OCI-LY1 (cell line): ENCODE results near the gene ITGB3.
"Not testable (repeated sequence)": the region's sequence is repeated elsewhere in the genome, so short reads cannot be mapped to it uniquely, and the experiment has no call there.

Experiments used
- H2AFZ ChIP-seq: fragments of 200-600 bp; sonication (generic), shearing (Covaris generic); 2 replicates; pipeline ENCODE4 v1.6.0; 2014; ENCODE audit warnings: antibody characterized with exemption, mild to moderate bottlenecking, low read length
- H3F3A ChIP-seq: fragments of 200-600 bp; sonication (generic), shearing (Covaris generic); 2 replicates; pipeline ENCODE4 v1.6.0; 2014; ENCODE audit warnings: mild to moderate bottlenecking, antibody characterized with exemption, low read length, moderate library complexity; ENCODE audit not compliant: insufficient read depth
- H3K27ac ChIP-seq: fragments of 200-600 bp; sonication (generic); 2 replicates; pipeline ENCODE4 v1.5.1; 2014; ENCODE audit warnings: low read length, mixed run types, mild to moderate bottlenecking, low read depth; ENCODE audit not compliant: poor library complexity, severe bottlenecking
- H3K27me3 ChIP-seq: fragments of 200-600 bp; sonication (generic); 2 replicates; pipeline ENCODE4 v1.6.0; 2014; ENCODE audit warnings: antibody characterized with exemption, mild to moderate bottlenecking, low read length, moderate library complexity; ENCODE audit not compliant: insufficient read depth
- H3K36me3 ChIP-seq: fragments of 200-600 bp; sonication (generic); 2 replicates; pipeline ENCODE4 v1.6.1; 2014; ENCODE audit warnings: mild to moderate bottlenecking, antibody characterized with exemption, low read length, moderate library complexity, mixed read lengths; ENCODE audit not compliant: insufficient read depth
- H3K4me1 ChIP-seq: fragments of 200-600 bp; sonication (generic); 2 replicates; pipeline ENCODE4 v1.5.1; 2014; ENCODE audit warnings: mild to moderate bottlenecking, low read length, moderate library complexity; ENCODE audit not compliant: insufficient read depth, severe bottlenecking
- H3K4me2 ChIP-seq: fragments of 200-600 bp; sonication (generic), shearing (Covaris generic); 2 replicates; pipeline ENCODE4 v1.6.1; 2014; ENCODE audit warnings: low read length
- H3K4me3 ChIP-seq: fragments of 200-600 bp; sonication (generic); 2 replicates; pipeline ENCODE4 v1.5.1; 2014; ENCODE audit warnings: low read length, low read depth, mild to moderate bottlenecking, mixed read lengths; ENCODE audit not compliant: poor library complexity, severe bottlenecking
- H3K79me2 ChIP-seq: fragments of 200-600 bp; shearing (Covaris generic); 2 replicates; pipeline ENCODE4 v1.6.1; 2016; ENCODE audit warnings: mixed run types, low read length, mixed read lengths; ENCODE audit not compliant: insufficient read depth
- H3K9ac ChIP-seq: fragments of 200-600 bp; sonication (generic), shearing (Covaris generic); 2 replicates; pipeline ENCODE4 v1.6.1; 2014; ENCODE audit warnings: mild to moderate bottlenecking, low read length, mixed read lengths
- H3K9me2 ChIP-seq: fragments of 200-600 bp; sonication (generic), shearing (Covaris generic); 2 replicates; pipeline ENCODE4 v1.6.1; 2014; ENCODE audit warnings: low read depth, mild to moderate bottlenecking, low read length, mixed read lengths
- H3K9me3 ChIP-seq: fragments of 200-600 bp; shearing (Covaris generic); 2 replicates; pipeline ENCODE4 v1.6.1; 2014; ENCODE audit warnings: low read length, mixed read lengths
- H4K20me1 ChIP-seq: fragments of 200-600 bp; sonication (generic), shearing (Covaris generic); 2 replicates; pipeline ENCODE4 v1.6.0; 2016; ENCODE audit warnings: mild to moderate bottlenecking, low read length; ENCODE audit not compliant: insufficient read depth
- CTCF ChIP-seq: fragments of 200-600 bp; sonication (generic), shearing (Covaris generic); IDR thresholded peaks from 2 replicates; pipeline ENCODE4 v1.5.1; 2017; ENCODE audit warnings: mild to moderate bottlenecking, antibody characterized with exemption, low read length, moderate library complexity, mixed read lengths
- EZH2 ChIP-seq: fragments of 200-600 bp; sonication (generic), shearing (Covaris generic); IDR thresholded peaks from 2 replicates; pipeline ENCODE4 v1.8.0; 2017; ENCODE audit warnings: borderline replicate concordance, mixed run types, mild to moderate bottlenecking, antibody characterized with exemption, low read length, moderate library complexity, mixed read lengths

The ITGB3 gene

GRCh38 chr17:47222047-47222446 is 31.6 kb upstream of the ITGB3 start:
- H3K27ac ChIP-seq, result no peak overlapping the region
- no peaks in the 10 kb centered on the region for H3K27me3 ChIP-seq
- no peaks in the 10 kb centered on the region for H3F3A ChIP-seq
- no peak for TF ChIP-seq EZH2
- no peak for TF ChIP-seq CTCF
- no peak overlapping the region for H3K9ac ChIP-seq
- no peaks in the 10 kb centered on the region for H3K9me2 ChIP-seq
- H2AFZ ChIP-seq, result no peak overlapping the region
- no peak overlapping the region for H3K4me3 ChIP-seq
- H3K9me3 ChIP-seq, result peaks cover 5% of the 10 kb centered on the region; the same call in 1 of the 2 replicates
- H3K4me1 ChIP-seq, result peaks cover 23% of the 10 kb centered on the region
- no peak overlapping the region for H3K4me2 ChIP-seq
- H3K79me2 ChIP-seq, result no peaks in the 10 kb centered on the region
- no peaks in the 10 kb centered on the region for H3K36me3 ChIP-seq
- H4K20me1 ChIP-seq, result no peaks in the 10 kb centered on the region

- no peaks in the 10 kb centered on the region for H4K20me1 ChIP-seq
- H3K4me3 ChIP-seq, result no peak overlapping the region
- H3K27me3 ChIP-seq, result no peaks in the 10 kb centered on the region
- no peak overlapping the region for H3K4me2 ChIP-seq
- H3K9me3 ChIP-seq, result peaks cover 5% of the 10 kb centered on the region; the same call in 1 of the 2 replicates
- no peak overlapping the region for H2AFZ ChIP-seq
- peaks cover 23% of the 10 kb centered on the region for H3K4me1 ChIP-seq
- TF ChIP-seq EZH2 (no peak), CTCF (no peak)
- no peaks in the 10 kb centered on the region for H3K36me3 ChIP-seq
- H3K9me2 ChIP-seq, result no peaks in the 10 kb centered on the region
- no peak overlapping the region for H3K9ac ChIP-seq
- no peak overlapping the region for H3K27ac ChIP-seq
- H3F3A ChIP-seq, result no peaks in the 10 kb centered on the region
- H3K79me2 ChIP-seq, result no peaks in the 10 kb centered on the region
Measured at GRCh38 chr17:47223007-47223406, 30.6 kb upstream of the ITGB3 start.

GRCh38 chr17:47223460-47223859 is 30.2 kb upstream of the ITGB3 start:
- Histone ChIP-seq H3K36me3 (no peaks in the 10 kb centered on the region), H3K4me1 (peaks cover 21% of the 10 kb centered on the region), H3K79me2 (no peaks in the 10 kb centered on the region), H3F3A (no peaks in the 10 kb centered on the region), H3K4me3 (no peak overlapping the region), H3K9me2 (no peaks in the 10 kb centered on the region), H3K27ac (no peak overlapping the region), H3K4me2 (no peak overlapping the region), H3K27me3 (no peaks in the 10 kb centered on the region), H3K9me3 (peaks cover 5% of the 10 kb centered on the region; the same call in 1 of the 2 replicates), H3K9ac (no peak overlapping the region), H4K20me1 (no peaks in the 10 kb centered on the region), H2AFZ (no peak overlapping the region)
- TF ChIP-seq CTCF, result no peak
- TF ChIP-seq EZH2, result no peak

GRCh38 chr17:47224077-47224476 is 29.6 kb upstream of the ITGB3 start:
- not testable (repeated sequence) for H3K27me3 ChIP-seq, H3K9ac ChIP-seq, H3K9me2 ChIP-seq, H3K4me3 ChIP-seq, H4K20me1 ChIP-seq, H3K79me2 ChIP-seq, H2AFZ ChIP-seq, H3K27ac ChIP-seq, H3K4me2 ChIP-seq, H3F3A ChIP-seq, H3K36me3 ChIP-seq, H3K9me3 ChIP-seq
- H3K4me1 ChIP-seq, result peaks cover 14% of the 10 kb centered on the region
